H1 (cell line): ENCODE results near the gene ALOX5AP. TPM values are rescaled to one million over a fixed set of nuclear protein-coding genes. Genes with fewer than 3 reads are reported as not detected.

Experiments used
- CTCF ChIA-PET: fragments of 300-600 bp; sonication (Branson Sonifier 250); formaldehyde crosslinking; loops from one replicate; lab custom pipeline; 2021; ENCODE audit not compliant: partially characterized antibody; lab: Charles Lee
- POLR2A ChIA-PET: fragments of 300-600 bp; sonication (Branson Sonifier 250); formaldehyde crosslinking; loops from one replicate; lab custom pipeline; 2021; ENCODE audit warnings: inconsistent platforms; ENCODE audit not compliant: partially characterized antibody; lab: Charles Lee
- DNase-seq, 2 experiments: peaks; one replicate each; pipeline versions ENCODE4 v3.0.0 to v3.0.0-alpha.2; 2010 to 2022; ENCODE audit warnings: low spot score in 2 of 2, low read depth in 1 of 2, mixed read lengths in 1 of 2
- FAIRE-seq: peaks from 2 replicates; lab custom pipeline; 2011; peaks lifted over from hg19 to GRCh38; lab: Jason Lieb, UNC
- H2AFZ ChIP-seq: 2 replicates; pipeline ENCODE4 v1.8.1; 2012; ENCODE audit warnings: low read length, inconsistent platforms
- H2AK5ac ChIP-seq: 2 replicates; pipeline ENCODE4 v1.6.1; 2013; ENCODE audit warnings: low read depth, low read length
- H2BK120ac ChIP-seq: replicated peaks from 2 replicates; pipeline ENCODE3; 2013; ENCODE audit warnings: low read depth, low read length, inconsistent platforms
- H2BK12ac ChIP-seq: 2 replicates; pipeline ENCODE4 v1.6.1; 2013; ENCODE audit warnings: low read depth, low read length
- H2BK15ac ChIP-seq: 2 replicates; pipeline ENCODE4 v1.6.1; 2013; ENCODE audit warnings: low read length
- H2BK20ac ChIP-seq: 2 replicates; pipeline ENCODE4 v1.6.1; 2013; ENCODE audit warnings: low read length
- H2BK5ac ChIP-seq: 2 replicates; pipeline ENCODE4 v1.6.1; 2013; ENCODE audit warnings: low read depth, low read length
- H3K14ac ChIP-seq: 2 replicates; pipeline ENCODE4 v1.6.1; 2013; ENCODE audit warnings: inconsistent platforms; ENCODE audit not compliant: insufficient read length
- H3K18ac ChIP-seq: 2 replicates; pipeline ENCODE4 v1.6.1; 2013; ENCODE audit warnings: low read length; ENCODE audit errors: extremely low read depth
- H3K23ac ChIP-seq: 2 replicates; pipeline ENCODE4 v1.6.1; 2013; ENCODE audit warnings: inconsistent platforms; ENCODE audit not compliant: insufficient read length
- H3K23me2 ChIP-seq: 2 replicates; pipeline ENCODE4 v1.6.1; 2013; ENCODE audit warnings: low read depth, low read length
- H3K27ac ChIP-seq: 2 replicates; pipeline ENCODE4 v1.6.1; 2011; ENCODE audit warnings: low read depth, low read length, inconsistent platforms
- H3K27me3 ChIP-seq, 4 experiments: replicated peaks in 1 of 4; 1 replicate in 1 of 4; 2 replicates in 3 of 4; pipeline versions ENCODE4 v1.6.1 to v1.8.1; 2011 to 2013; ENCODE audit warnings: low read length in 3 of 4, mild to moderate bottlenecking in 3 of 4, inconsistent platforms in 2 of 4, mixed read lengths in 2 of 4, moderate library complexity in 1 of 4; ENCODE audit not compliant: control insufficient read depth in 3 of 4, insufficient read depth in 3 of 4; ENCODE audit errors: extremely low read depth in 1 of 4
- H3K36me3 ChIP-seq, 4 experiments: 2 replicates each; pipeline versions ENCODE4 v1.6.1 to v1.8.1; 2011 to 2013; ENCODE audit warnings: mild to moderate bottlenecking in 4 of 4, low read length in 3 of 4, moderate library complexity in 2 of 4, control low read depth in 1 of 4, inconsistent platforms in 1 of 4; ENCODE audit not compliant: insufficient read depth in 4 of 4, control insufficient read depth in 2 of 4
- H3K4ac ChIP-seq: replicated peaks from 2 replicates; pipeline ENCODE3; 2013; ENCODE audit warnings: low read length, low read depth, mixed read lengths, inconsistent platforms; ENCODE audit not compliant: insufficient read length
- H3K4me1 ChIP-seq, 4 experiments: replicated peaks in 1 of 4; 1 replicate in 1 of 4; 2 replicates in 3 of 4; pipeline versions ENCODE4 v1.6.1 to v1.8.1; 2011 to 2013; ENCODE audit warnings: low read length in 3 of 4, inconsistent platforms in 2 of 4, mixed read lengths in 1 of 4; ENCODE audit not compliant: insufficient read depth in 4 of 4, control insufficient read depth in 3 of 4
- H3K4me2 ChIP-seq, 2 experiments: 2 replicates each; pipeline versions ENCODE4 v1.6.1 to v1.8.1; 2011 to 2013; ENCODE audit warnings: low read depth in 2 of 2, low read length in 2 of 2, control low read depth in 1 of 2, inconsistent platforms in 1 of 2, mild to moderate bottlenecking in 1 of 2; ENCODE audit not compliant: insufficient read depth in 1 of 2
- H3K4me3 ChIP-seq, 4 experiments: fragments of 200-600, 300-600 bp in 1 of 4; sonication (generic), shearing (Covaris generic), sonication (Bioruptor Twin) in 1 of 4; 2 replicates each; pipeline versions ENCODE4 v1.5.1 to v1.8.1; 2011 to 2016; ENCODE audit warnings: low read length in 4 of 4, low read depth in 3 of 4, control low read depth in 2 of 4, inconsistent platforms in 2 of 4, mild to moderate bottlenecking in 2 of 4, mixed read lengths in 1 of 4, moderate library complexity in 1 of 4; ENCODE audit not compliant: insufficient read depth in 2 of 4; ENCODE audit errors: extremely low read depth in 1 of 4
- H3K56ac ChIP-seq: replicated peaks from 2 replicates; pipeline ENCODE3; 2013; ENCODE audit warnings: low read depth, mild to moderate bottlenecking, mixed read lengths, low read length, inconsistent platforms; ENCODE audit not compliant: insufficient read length
- H3K79me1 ChIP-seq: 2 replicates; pipeline ENCODE4 v1.6.1; 2013; ENCODE audit warnings: low read depth, low read length, control low read depth
- H3K79me2 ChIP-seq, 2 experiments: 2 replicates each; pipeline versions ENCODE4 v1.6.1 to v1.8.1; 2012 to 2013; ENCODE audit warnings: low read length in 2 of 2, mild to moderate bottlenecking in 2 of 2, inconsistent platforms in 1 of 2; ENCODE audit not compliant: insufficient read depth in 2 of 2, control insufficient read depth in 1 of 2
- H3K9ac ChIP-seq, 4 experiments: replicated peaks in 1 of 4; 1 replicate in 1 of 4; 2 replicates in 3 of 4; pipeline versions ENCODE4 v1.6.1 to v1.8.1; 2011 to 2013; ENCODE audit warnings: low read depth in 3 of 4, low read length in 3 of 4, control low read depth in 2 of 4, mild to moderate bottlenecking in 2 of 4, moderate library complexity in 2 of 4, inconsistent platforms in 1 of 4; ENCODE audit errors: extremely low read depth in 1 of 4
- H3K9me3 ChIP-seq, 2 experiments: 2 replicates each; pipeline versions ENCODE4 v1.6.1 to v1.8.1; 2012 to 2013; ENCODE audit warnings: mild to moderate bottlenecking in 2 of 2, moderate library complexity in 2 of 2, control low read depth in 1 of 2, inconsistent platforms in 1 of 2, low read depth in 1 of 2, low read length in 1 of 2, mixed read lengths in 1 of 2; ENCODE audit not compliant: insufficient read depth in 2 of 2
- H4K20me1 ChIP-seq, 2 experiments: replicated peaks in 1 of 2; 2 replicates each; pipeline versions ENCODE3 to v1.8.1; 2011 to 2013; ENCODE audit warnings: inconsistent platforms in 2 of 2, low read length in 2 of 2, mild to moderate bottlenecking in 1 of 2; ENCODE audit not compliant: insufficient read depth in 2 of 2, control insufficient read depth in 1 of 2
- H4K5ac ChIP-seq: 2 replicates; pipeline ENCODE4 v1.6.1; 2013; ENCODE audit warnings: low read length, low read depth, mixed read lengths, inconsistent platforms; ENCODE audit not compliant: insufficient read length
- H4K8ac ChIP-seq: 2 replicates; pipeline ENCODE4 v1.8.0; 2013; ENCODE audit warnings: mild to moderate bottlenecking, moderate library complexity, low read length, inconsistent platforms; ENCODE audit not compliant: insufficient read depth; ENCODE audit errors: extremely low read depth
- H4K91ac ChIP-seq: replicated peaks from 2 replicates; pipeline ENCODE3; 2013; ENCODE audit warnings: low read length, mixed read lengths, inconsistent platforms; ENCODE audit not compliant: insufficient read length
- CBX5 ChIP-seq: fragments of 300-800, 300-1000 bp; sonication (generic); IDR thresholded peaks from 2 replicates; pipeline ENCODE4 v1.7.1; 2016; ENCODE audit warnings: antibody characterized with exemption, low read length, low read depth
- CBX8 ChIP-seq: fragments of 300-800, 300-1000 bp; sonication (generic); IDR thresholded peaks from 2 replicates; pipeline ENCODE4 v1.7.1; 2016; ENCODE audit warnings: low read depth, low read length, borderline replicate concordance
- GTF2F1 ChIP-seq: IDR thresholded peaks from 2 replicates; pipeline ENCODE4 v1.6.1; 2012; ENCODE audit warnings: low read depth, low read length, improper control_type of control experiment, borderline replicate concordance
- KDM1A ChIP-seq: fragments of 200-600, 300-600 bp; sonication (generic); IDR thresholded peaks from 2 replicates; pipeline ENCODE4 v1.7.1; 2016; ENCODE audit warnings: mild to moderate bottlenecking, low read length, borderline replicate concordance
- KDM4A ChIP-seq: IDR thresholded peaks from one replicate; pipeline ENCODE4 v1.7.1; 2012; ENCODE audit warnings: low read depth, mild to moderate bottlenecking, moderate library complexity, low read length, inconsistent platforms; ENCODE audit not compliant: severe bottlenecking
- POLR2A ChIP-seq, 2 experiments: IDR thresholded peaks; 1 replicate in 1 of 2; 2 replicates in 1 of 2; pipeline ENCODE4 v1.6.1; 2011; ENCODE audit warnings: low read depth in 2 of 2, low read length in 2 of 2, mild to moderate bottlenecking in 2 of 2; ENCODE audit errors: control extremely low read depth in 1 of 2
- RBBP5 ChIP-seq: IDR thresholded peaks from 2 replicates; pipeline ENCODE4 v1.7.1; 2012; ENCODE audit warnings: low read depth, mild to moderate bottlenecking, inconsistent platforms, low read length, moderate library complexity, borderline replicate concordance
- SIN3A ChIP-seq, 2 experiments: IDR thresholded peaks in 1 of 2; conservative IDR thresholded peaks in 1 of 2; 2 replicates each; pipeline ENCODE4 v1.6.1; 2011 to 2012; ENCODE audit warnings: low read length in 2 of 2, improper control_type of control experiment in 1 of 2, low read depth in 1 of 2, mild to moderate bottlenecking in 1 of 2
- SP1 ChIP-seq: IDR thresholded peaks from 2 replicates; pipeline ENCODE4 v1.6.1; 2011; ENCODE audit warnings: low read depth, low read length
- SP4 ChIP-seq: IDR thresholded peaks from 2 replicates; pipeline ENCODE4 v1.6.1; 2012; ENCODE audit warnings: low read length, inconsistent platforms
- TCF12 ChIP-seq: IDR thresholded peaks from 2 replicates; pipeline ENCODE4 v1.6.1; 2011; ENCODE audit warnings: low read depth, mild to moderate bottlenecking, low read length
- TEAD4 ChIP-seq: IDR thresholded peaks from 2 replicates; pipeline ENCODE4 v1.6.1; 2012; ENCODE audit warnings: low read depth, low read length, inconsistent platforms, mixed read lengths
- WGBS, 2 experiments: shearing (Covaris generic) in 1 of 2; methylation state at CpG; one replicate each; pipeline versions ENCODE4 v1.1.6 to v1.1.7; 2013 to 2015; ENCODE audit warnings: low lambda C conversion rate in 2 of 2, mixed read lengths in 2 of 2, inconsistent platforms in 1 of 2, low coverage in 1 of 2, missing lambda C conversion rate in 1 of 2; ENCODE audit not compliant: insufficient replicate concordance in 2 of 2, insufficient coverage in 1 of 2, insufficient read length in 1 of 2; ENCODE audit errors: extremely low coverage in 1 of 2, missing lambda C conversion rate in 1 of 2; 5-methylcytosine and 5-hydroxymethylcytosine counted together
- polyA plus RNA-seq, 7 experiments: library from polyadenylated mRNA; depleted of rRNA in 3 of 7; stranded (reverse) in 5 of 7; unstranded in 2 of 7; fragments of >200 nt in 5 of 7; fragments of 200-250 nt in 2 of 7; gene quantifications; 1 replicate in 5 of 7; 2 replicates in 1 of 7; 4 replicates in 1 of 7; pipeline versions ENCODE4 v1.2.1 to v1.2.3, GENCODE V29; 2011 to 2013; ENCODE audit warnings: missing spikeins in 2 of 7, mixed read lengths in 2 of 7
- total RNA-seq: library from RNA; stranded (reverse); fragmentation: NEBNext Ultra II Directional; extraction: Animal tissue kit (Norgen Biotek cat#: 25700); gene quantifications from 2 replicates; pipeline ENCODE4 v1.2.1, GENCODE V29; 2021
- TF ChIP-seq, protein P1 (sequence below): IDR thresholded peaks from 2 replicates; pipeline ENCODE4 v1.6.1; 2012; ENCODE audit warnings: inconsistent platforms

The ALOX5AP gene
- total and polyA plus RNA-seq, 2 of the 8 experiments (the other 6 are each of a cell fraction or from before 2014, with no cell fraction given) = not detected

GRCh38 chr13:30725326-30726085, 9.8 kb upstream of the ALOX5AP start:
- H3K4me1 ChIP-seq = no peaks in the 10 kb centered on the region
- no peaks in the 10 kb centered on the region for H3K79me1 ChIP-seq
- no peak overlapping the region for H2BK120ac ChIP-seq
- FAIRE-seq (no peak), DNase-seq (no peak)
- no peaks in the 10 kb centered on the region for H3K27me3 ChIP-seq
- no peak overlapping the region for H2BK15ac ChIP-seq
- H3K4ac ChIP-seq = no peak overlapping the region
- no peaks in the 10 kb centered on the region for H3K79me2 ChIP-seq
- no peak overlapping the region for H4K5ac ChIP-seq
- no peak overlapping the region for H4K8ac ChIP-seq
- H3K56ac ChIP-seq = no peak overlapping the region
- no peak overlapping the region for H3K18ac ChIP-seq
- no peaks in the 10 kb centered on the region for H3K9me3 ChIP-seq
- no peak overlapping the region for H2BK5ac ChIP-seq
- H3K14ac ChIP-seq = no peak overlapping the region
- no peak overlapping the region for H3K4me3 ChIP-seq
- no peak overlapping the region for H2BK12ac ChIP-seq
- H3K23me2 ChIP-seq = no peaks in the 10 kb centered on the region
- no peak overlapping the region for H3K27ac ChIP-seq
- H4K20me1 ChIP-seq = no peaks in the 10 kb centered on the region
- H2AFZ ChIP-seq = no peak overlapping the region
- H3K9ac ChIP-seq = no peak overlapping the region
- no peak overlapping the region for H2AK5ac ChIP-seq
- ChIA-PET CTCF (no interaction called here), POLR2A (no interaction called here)
- no peak overlapping the region for H3K4me2 ChIP-seq
- no peak overlapping the region for H2BK20ac ChIP-seq
- 90% methylated on average over 2 of the region's 2 CpGs; no CpG with 5 or more reads in 1 of the 2 experiments for WGBS, 2 experiments
- H4K91ac ChIP-seq = no peak overlapping the region
- no peak overlapping the region for H3K23ac ChIP-seq
- no peaks in the 10 kb centered on the region for H3K36me3 ChIP-seq
- no peak for TF ChIP-seq SP4
- no peak for TF ChIP-seq SIN3A (conservative IDR thresholded peaks at IDR 0.05 in 1 of 2, IDR thresholded peaks at IDR 0.05 in 1 of 2; ENCODE audit: low read depth in 1 of 2, low read length in 2 of 2)
- TF ChIP-seq KDM4A = no peak
- TF ChIP-seq RBBP5 = no peak
- no peak for TF ChIP-seq KDM1A
- TF ChIP-seq TEAD4 = no peak
- TF ChIP-seq CBX8 = no peak
- no peak for TF ChIP-seq CBX5
- no peak for TF ChIP-seq POLR2A (IDR thresholded peaks at IDR 0.05; ENCODE audit: control extremely low read depth in 1 of 2, low read depth in 2 of 2, low read length in 2 of 2)
- no peak for TF ChIP-seq SP1
- TF ChIP-seq, protein P1, sequence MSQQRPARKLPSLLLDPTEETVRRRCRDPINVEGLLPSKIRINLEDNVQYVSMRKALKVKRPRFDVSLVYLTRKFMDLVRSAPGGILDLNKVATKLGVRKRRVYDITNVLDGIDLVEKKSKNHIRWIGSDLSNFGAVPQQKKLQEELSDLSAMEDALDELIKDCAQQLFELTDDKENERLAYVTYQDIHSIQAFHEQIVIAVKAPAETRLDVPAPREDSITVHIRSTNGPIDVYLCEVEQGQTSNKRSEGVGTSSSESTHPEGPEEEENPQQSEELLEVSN = no peak
- no peak for TF ChIP-seq GTF2F1
- TF ChIP-seq TCF12 = no peak
